A673 (cell line): Measurements from ENCODE around the gene MAP3K9.

Experiments used
- EZH2 ChIP-seq: fragments of 200-600 bp; sonication (generic); IDR thresholded peaks from 2 replicates; pipeline ENCODE4 v1.6.1; 2017; ENCODE audit warnings: borderline replicate concordance, low read depth, mild to moderate bottlenecking, mixed read lengths, antibody characterized with exemption, low read length; ENCODE audit not compliant: poor library complexity, severe bottlenecking
- TF ChIP-seq, protein P1 (sequence below): fragments of 300-800, 200-600 bp; sonication (generic); conservative IDR thresholded peaks from 2 replicates; pipeline ENCODE4 v1.5.1; 2017; ENCODE audit warnings: low read depth, mild to moderate bottlenecking, antibody characterized with exemption, low read length, moderate library complexity, mixed read lengths

GRCh38 chr14:70716483-70716882 is 92.8 kb downstream of the MAP3K9 start:
- TF ChIP-seq EZH2, result no peak
- TF ChIP-seq, protein P1, sequence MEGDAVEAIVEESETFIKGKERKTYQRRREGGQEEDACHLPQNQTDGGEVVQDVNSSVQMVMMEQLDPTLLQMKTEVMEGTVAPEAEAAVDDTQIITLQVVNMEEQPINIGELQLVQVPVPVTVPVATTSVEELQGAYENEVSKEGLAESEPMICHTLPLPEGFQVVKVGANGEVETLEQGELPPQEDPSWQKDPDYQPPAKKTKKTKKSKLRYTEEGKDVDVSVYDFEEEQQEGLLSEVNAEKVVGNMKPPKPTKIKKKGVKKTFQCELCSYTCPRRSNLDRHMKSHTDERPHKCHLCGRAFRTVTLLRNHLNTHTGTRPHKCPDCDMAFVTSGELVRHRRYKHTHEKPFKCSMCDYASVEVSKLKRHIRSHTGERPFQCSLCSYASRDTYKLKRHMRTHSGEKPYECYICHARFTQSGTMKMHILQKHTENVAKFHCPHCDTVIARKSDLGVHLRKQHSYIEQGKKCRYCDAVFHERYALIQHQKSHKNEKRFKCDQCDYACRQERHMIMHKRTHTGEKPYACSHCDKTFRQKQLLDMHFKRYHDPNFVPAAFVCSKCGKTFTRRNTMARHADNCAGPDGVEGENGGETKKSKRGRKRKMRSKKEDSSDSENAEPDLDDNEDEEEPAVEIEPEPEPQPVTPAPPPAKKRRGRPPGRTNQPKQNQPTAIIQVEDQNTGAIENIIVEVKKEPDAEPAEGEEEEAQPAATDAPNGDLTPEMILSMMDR, result no peak
